ENCODE data around the gene SPPL2C.

SPPL2C gene

GRCh38 chr17:45870342-45870974 lies 25.8 kb downstream of the SPPL2C start:
- TF ChIP-seq CTCF (IDR thresholded peaks at IDR 0.05; ENCODE audit: low read depth, low read length) = no peak
- DNase-seq (ENCODE audit: low read depth in 2 of 2) = no peak
- no peak overlapping the region for H3K4me3 ChIP-seq (replicated peaks in 1 of 2; ENCODE audit: low read depth in 2 of 2, low read length in 2 of 2)

GRCh38 chr17:45871718-45872117 lies 27.0 kb downstream of the SPPL2C start:
- TF ChIP-seq CTCF (IDR thresholded peaks at IDR 0.05; ENCODE audit: low read depth, low read length) = no peak
- no peak overlapping the region for H3K4me3 ChIP-seq (replicated peaks in 1 of 2; ENCODE audit: low read depth in 2 of 2, low read length in 2 of 2)
- DNase-seq (ENCODE audit: low read depth in 2 of 2) = no peak

GRCh38 chr17:45873728-45874127 lies 29.0 kb downstream of the SPPL2C start:
- no peak overlapping the region for H3K4me3 ChIP-seq (replicated peaks in 1 of 2; ENCODE audit: low read depth in 2 of 2, low read length in 2 of 2)
- TF ChIP-seq CTCF (IDR thresholded peaks at IDR 0.05; ENCODE audit: low read depth, low read length) = no peak
- DNase-seq (ENCODE audit: low read depth in 2 of 2) = no peak

GRCh38 chr17:45874151-45874550 lies 29.5 kb downstream of the SPPL2C start:
- DNase-seq (ENCODE audit: low read depth in 2 of 2) = no peak
- no peak overlapping the region for H3K4me3 ChIP-seq (replicated peaks in 1 of 2; ENCODE audit: low read depth in 2 of 2, low read length in 2 of 2)
- TF ChIP-seq CTCF (IDR thresholded peaks at IDR 0.05; ENCODE audit: low read depth, low read length) = no peak

GRCh38 chr17:45876539-45876938 lies 31.9 kb downstream of the SPPL2C start:
- TF ChIP-seq CTCF (IDR thresholded peaks at IDR 0.05; ENCODE audit: low read depth, low read length) = no peak
- no peak overlapping the region for H3K4me3 ChIP-seq (replicated peaks in 1 of 2; ENCODE audit: low read depth in 2 of 2, low read length in 2 of 2)
- no peak for DNase-seq (ENCODE audit: low read depth in 2 of 2)

GRCh38 chr17:45877467-45877866 lies 32.8 kb downstream of the SPPL2C start:
- DNase-seq (ENCODE audit: low read depth in 2 of 2) = no peak
- no peak for TF ChIP-seq CTCF (IDR thresholded peaks at IDR 0.05; ENCODE audit: low read depth, low read length)

GRCh38 chr17:45883063-45883462 lies 38.4 kb downstream of the SPPL2C start:
- no peak for DNase-seq (ENCODE audit: low read depth in 2 of 2)
- no peak overlapping the region for H3K4me3 ChIP-seq (replicated peaks in 1 of 2; ENCODE audit: low read depth in 2 of 2, low read length in 2 of 2)
- no peak for TF ChIP-seq CTCF (IDR thresholded peaks at IDR 0.05; ENCODE audit: low read depth, low read length)

More at GRCh38 chr17:45877467-45877866, 32.8 kb downstream of the SPPL2C start:
- no peak overlapping the region for H3K4me3 ChIP-seq (replicated peaks in 1 of 2; ENCODE audit: low read depth in 2 of 2, low read length in 2 of 2)
